HCT116 (cell line): Measurements from ENCODE around the gene RTL10.

ENCODE experiments used
- CBX3 ChIP-seq: IDR thresholded peaks from 2 replicates; pipeline ENCODE4 v1.6.1; 2012; ENCODE audit warnings: low read depth
- POLR2A ChIP-seq: IDR thresholded peaks from 2 replicates; pipeline ENCODE4 v1.7.0; 2011; ENCODE audit warnings: borderline replicate concordance; ENCODE audit not compliant: insufficient read depth, insufficient read length; ENCODE audit errors: extremely low read depth
- YY1 ChIP-seq: IDR thresholded peaks from 2 replicates; pipeline ENCODE4 v1.6.1; 2011; ENCODE audit warnings: low read length, low read depth, moderate library complexity, mild to moderate bottlenecking; ENCODE audit not compliant: insufficient replicate concordance; ENCODE audit errors: extremely low read depth

DNA sequence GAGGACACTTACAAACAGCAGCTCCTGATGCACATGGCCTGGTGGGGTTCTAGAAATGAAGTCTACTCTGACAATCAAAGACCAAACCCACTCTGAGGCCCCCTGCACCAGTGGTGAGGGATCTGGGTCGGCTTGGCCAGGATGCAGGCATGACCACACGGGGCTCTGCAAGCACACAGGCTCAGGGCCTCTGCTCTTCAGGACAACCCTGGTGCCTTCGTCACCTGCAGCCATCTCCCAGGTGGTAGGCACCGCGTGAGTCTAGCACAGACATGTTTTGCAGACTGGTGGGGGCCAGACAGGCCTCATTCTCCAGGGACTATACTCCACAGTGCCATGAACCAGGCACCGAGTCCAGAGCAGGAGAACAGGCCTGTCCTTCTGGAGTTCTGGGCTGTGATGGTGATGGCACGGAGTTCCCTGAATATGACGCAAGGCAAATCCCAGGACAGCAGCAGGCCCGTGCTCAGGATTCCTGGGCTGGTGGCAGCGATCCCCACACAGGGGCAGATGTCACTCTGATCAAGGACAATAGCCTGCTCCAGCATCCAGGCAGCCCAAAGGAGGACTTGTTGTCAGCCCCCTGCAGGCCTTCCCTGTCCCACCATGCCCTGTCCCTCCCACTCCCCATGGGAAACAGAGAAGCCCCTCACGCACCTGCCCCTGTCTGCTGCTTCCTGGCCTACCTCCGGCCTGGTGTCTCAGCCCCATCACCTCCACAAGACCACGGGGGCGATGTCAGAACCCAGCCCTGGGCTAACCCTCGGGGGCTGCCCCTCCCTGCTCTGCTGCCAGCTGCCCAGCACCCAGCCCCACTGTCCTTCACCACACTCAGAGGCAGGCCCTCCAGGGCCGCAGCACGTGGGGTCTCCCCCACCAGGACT, 36.1 kb downstream of the RTL10 start:
- no peak for TF ChIP-seq POLR2A
- TF ChIP-seq CBX3, result no peak
- no peak for TF ChIP-seq YY1
